Stimulated activated CD4-positive, alpha-beta T cell treated with anti-CD3 and anti-CD28 coated beads, Interleukin-4, amount 100 ng/mL, for 4 hours (primary cell): ENCODE measurements around the gene LIMK1.
A peak's percentile ranks its signal among the peaks of the same experiment; 100 is the strongest.
"Not testable (repeated sequence)": the region's sequence is repeated elsewhere in the genome, so short reads cannot be mapped to it uniquely, and the experiment has no call there.

Source experiments
- DNase-seq, 2 experiments: peaks; one replicate each; pipeline ENCODE4 v3.0.0-alpha.2; 2020

The LIMK1 gene

GRCh38 chr7:74083117-74083876, at the start of gene LIMK1:
Gene LIMK1, plus strand, starts transcription at chr7:74083804. Its CDS starts 187 bp downstream, at chr7:74083991.
- peak; percentile 73 to 85 for DNase-seq

GRCh38 chr7:74037609-74038008, 46.0 kb upstream of the LIMK1 start:
- DNase-seq: no peak

GRCh38 chr7:74038194-74038961, 45.2 kb upstream of the LIMK1 start:
- DNase-seq: no peak

- no peak for DNase-seq
Observed at GRCh38 chr7:74039337-74039736, 44.3 kb upstream of the LIMK1 start.

GRCh38 chr7:74040101-74040790, 43.4 kb upstream of the LIMK1 start:
- no peak for DNase-seq

GRCh38 chr7:74040791-74041520, 42.6 kb upstream of the LIMK1 start:
- no peak for DNase-seq

GRCh38 chr7:74042746-74043522, 40.7 kb upstream of the LIMK1 start:
- DNase-seq: no peak

- DNase-seq: no peak
Observed at GRCh38 chr7:74043523-74043951, 40.1 kb upstream of the LIMK1 start.

GRCh38 chr7:74044366-74045350, 38.9 kb upstream of the LIMK1 start:
- no peak for DNase-seq

GRCh38 chr7:74046581-74046980, 37.0 kb upstream of the LIMK1 start:
- DNase-seq: not testable (repeated sequence)

- DNase-seq: no peak
Observed at GRCh38 chr7:74047804-74048380, 35.7 kb upstream of the LIMK1 start.

GRCh38 chr7:74048999-74049599, 34.5 kb upstream of the LIMK1 start:
- DNase-seq: no peak

- DNase-seq: no peak
Observed at GRCh38 chr7:74049997-74050798, 33.4 kb upstream of the LIMK1 start.

GRCh38 chr7:74051193-74051592, 32.4 kb upstream of the LIMK1 start:
- DNase-seq: no peak

- no peak for DNase-seq
Observed at GRCh38 chr7:74051629-74052410, 31.8 kb upstream of the LIMK1 start.

- DNase-seq: no peak
Observed at GRCh38 chr7:74052628-74053027, 31.0 kb upstream of the LIMK1 start.

- no peak for DNase-seq
Observed at GRCh38 chr7:74053589-74054186, 29.9 kb upstream of the LIMK1 start.
